Keratinocyte (primary cell): ENCODE results near the gene DLL3. TPM values are rescaled to one million over a fixed set of nuclear protein-coding genes. Genes with fewer than 3 reads are reported as not detected.
A peak's percentile ranks its signal among the peaks of the same experiment; 100 is the strongest.

Source experiments
- DNase-seq: peaks from one replicate; pipeline ENCODE4 v3.0.0-alpha.2; 2011; ENCODE audit warnings: low read depth, missing footprints, low spot score
- FAIRE-seq: peaks from 2 replicates; lab custom pipeline; 2011; peaks lifted over from hg19 to GRCh38; lab: Jason Lieb, UNC
- H2AFZ ChIP-seq: 2 replicates; pipeline ENCODE4 v1.6.0; 2012; ENCODE audit warnings: low read length, control low read depth, inconsistent platforms; ENCODE audit not compliant: control insufficient read depth
- H3K27ac ChIP-seq: 2 replicates; pipeline ENCODE4 v1.5.1; 2011; ENCODE audit warnings: low read length; ENCODE audit not compliant: control insufficient read depth, insufficient read depth
- H3K27me3 ChIP-seq: 3 replicates; pipeline ENCODE4 v1.6.0; 2011; ENCODE audit warnings: low read length; ENCODE audit not compliant: control insufficient read depth, insufficient read depth; ENCODE audit errors: extremely low read depth
- H3K36me3 ChIP-seq, 2 experiments: 2 replicates in 1 of 2; 3 replicates in 1 of 2; pipeline ENCODE4 v1.5.1; 2011; ENCODE audit warnings: low read length in 2 of 2, mild to moderate bottlenecking in 1 of 2; ENCODE audit not compliant: control insufficient read depth in 2 of 2, insufficient read depth in 2 of 2; ENCODE audit errors: extremely low read depth in 1 of 2
- H3K4me1 ChIP-seq: 3 replicates; pipeline ENCODE4 v1.5.1; 2011; ENCODE audit warnings: low read length; ENCODE audit not compliant: control insufficient read depth, insufficient read depth; ENCODE audit errors: extremely low read depth
- H3K4me2 ChIP-seq: 3 replicates; pipeline ENCODE4 v1.6.0; 2011; ENCODE audit warnings: low read depth, low read length; ENCODE audit not compliant: control insufficient read depth, insufficient read depth; ENCODE audit errors: extremely low read depth
- H3K4me3 ChIP-seq, 3 experiments: fragments of 200-600 bp in 1 of 3; sonication (generic) in 1 of 3; 2 replicates in 2 of 3; 3 replicates in 1 of 3; pipeline ENCODE4 v1.5.1; 2011 to 2016; ENCODE audit warnings: low read length in 3 of 3, mild to moderate bottlenecking in 3 of 3, control low read depth in 2 of 3, inconsistent platforms in 1 of 3, low read depth in 1 of 3, mixed read lengths in 1 of 3, mixed run types in 1 of 3, moderate library complexity in 1 of 3; ENCODE audit not compliant: control insufficient read depth in 2 of 3, insufficient read depth in 2 of 3; ENCODE audit errors: extremely low read depth in 1 of 3
- H3K79me2 ChIP-seq: 2 replicates; pipeline ENCODE4 v1.6.0; 2012; ENCODE audit warnings: low read length; ENCODE audit not compliant: control insufficient read depth, insufficient read depth
- H3K9ac ChIP-seq: 3 replicates; pipeline ENCODE4 v1.6.0; 2011; ENCODE audit warnings: low read length; ENCODE audit not compliant: control insufficient read depth, insufficient read depth; ENCODE audit errors: extremely low read depth
- H3K9me1 ChIP-seq: 3 replicates; pipeline ENCODE4 v1.6.0; 2011; ENCODE audit warnings: low read length; ENCODE audit not compliant: control insufficient read depth, insufficient read depth; ENCODE audit errors: extremely low read depth
- H3K9me3 ChIP-seq: 2 replicates; pipeline ENCODE4 v1.5.1; 2012; ENCODE audit warnings: low read depth, low read length; ENCODE audit not compliant: control insufficient read depth
- H4K20me1 ChIP-seq: 3 replicates; pipeline ENCODE4 v1.6.0; 2011; ENCODE audit warnings: low read length; ENCODE audit not compliant: control insufficient read depth, insufficient read depth; ENCODE audit errors: extremely low read depth
- EZH2 ChIP-seq: IDR thresholded peaks from one replicate; pipeline ENCODE4 v1.6.1; 2012; ENCODE audit warnings: inconsistent platforms, mild to moderate bottlenecking, low read length, moderate library complexity
- dilution Hi-C: fragments of 300-500 bp; cut with MboI; formaldehyde crosslinking; loops from one replicate; pipeline ENCODE4 v1.7.0; 2020; ENCODE audit warnings: low sequenced_read_pairs; ENCODE audit not compliant: extremely low pct_ligation_motif_present
- polyA plus RNA-seq, 5 experiments: library from polyadenylated mRNA; depleted of rRNA in 3 of 5; stranded (reverse) in 3 of 5; stranded (forward) in 1 of 5; unstranded in 1 of 5; fragments of >200 nt; gene quantifications; 1 replicate in 1 of 5; 2 replicates in 3 of 5; 3 replicates in 1 of 5; pipeline versions ENCODE4 v1.2.1 to v1.2.3, GENCODE V29; 2011 to 2012; ENCODE audit warnings: missing spikeins in 2 of 5, low read depth in 1 of 5, low replicate concordance in 1 of 5
- TF ChIP-seq, protein P1 (sequence below), 3 experiments: IDR thresholded peaks in 1 of 3; conservative IDR thresholded peaks in 1 of 3; optimal IDR thresholded peaks in 1 of 3; 2 replicates in 2 of 3; 3 replicates in 1 of 3; pipeline versions ENCODE3 to v1.5.1; 2011; ENCODE audit warnings: low read length in 3 of 3, mild to moderate bottlenecking in 3 of 3, moderate library complexity in 2 of 3, control low read depth in 1 of 3, inconsistent platforms in 1 of 3; ENCODE audit not compliant: insufficient read depth in 2 of 3; ENCODE audit errors: extremely low read depth in 1 of 3

The DLL3 gene
- polyA plus RNA-seq, 1 donor (not counting 4 experiments of a cell fraction or from before 2014, with no cell fraction given) = 0.89 TPM

DNA sequence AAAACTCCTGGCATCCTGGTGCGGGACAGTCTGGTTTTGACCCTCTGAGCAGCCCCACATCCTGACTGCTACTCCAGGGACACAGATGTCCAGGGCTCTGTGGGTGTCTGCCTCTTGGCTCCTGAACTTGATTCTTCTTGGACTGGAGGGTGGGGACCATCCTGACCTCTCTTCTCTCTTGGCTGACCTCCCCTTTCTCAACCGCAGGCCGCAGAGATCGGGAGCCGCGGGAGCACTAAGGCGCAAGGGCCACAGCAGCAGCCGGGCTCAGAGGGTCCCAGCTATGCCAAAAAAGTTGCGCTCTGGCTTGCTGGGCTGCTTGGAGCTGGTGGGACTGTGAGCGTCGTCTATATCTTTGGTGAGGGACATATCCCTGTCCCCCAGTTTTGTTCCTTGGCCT, 17.1 kb upstream of the DLL3 start:
- peak overlapping the region; percentile 99 for H3K9ac ChIP-seq
- no peak overlapping the region for H2AFZ ChIP-seq
- H3K4me2 ChIP-seq = peak overlapping the region; percentile 99
- DNase-seq = no peak
- dilution Hi-C loops = no loop called here
- H4K20me1 ChIP-seq = peaks cover 3% of the 10 kb centered on the region
- TF ChIP-seq, protein P1, sequence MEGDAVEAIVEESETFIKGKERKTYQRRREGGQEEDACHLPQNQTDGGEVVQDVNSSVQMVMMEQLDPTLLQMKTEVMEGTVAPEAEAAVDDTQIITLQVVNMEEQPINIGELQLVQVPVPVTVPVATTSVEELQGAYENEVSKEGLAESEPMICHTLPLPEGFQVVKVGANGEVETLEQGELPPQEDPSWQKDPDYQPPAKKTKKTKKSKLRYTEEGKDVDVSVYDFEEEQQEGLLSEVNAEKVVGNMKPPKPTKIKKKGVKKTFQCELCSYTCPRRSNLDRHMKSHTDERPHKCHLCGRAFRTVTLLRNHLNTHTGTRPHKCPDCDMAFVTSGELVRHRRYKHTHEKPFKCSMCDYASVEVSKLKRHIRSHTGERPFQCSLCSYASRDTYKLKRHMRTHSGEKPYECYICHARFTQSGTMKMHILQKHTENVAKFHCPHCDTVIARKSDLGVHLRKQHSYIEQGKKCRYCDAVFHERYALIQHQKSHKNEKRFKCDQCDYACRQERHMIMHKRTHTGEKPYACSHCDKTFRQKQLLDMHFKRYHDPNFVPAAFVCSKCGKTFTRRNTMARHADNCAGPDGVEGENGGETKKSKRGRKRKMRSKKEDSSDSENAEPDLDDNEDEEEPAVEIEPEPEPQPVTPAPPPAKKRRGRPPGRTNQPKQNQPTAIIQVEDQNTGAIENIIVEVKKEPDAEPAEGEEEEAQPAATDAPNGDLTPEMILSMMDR (optimal IDR thresholded peaks at IDR 0.05 in 1 of 3, IDR thresholded peaks at IDR 0.05 in 1 of 3, conservative IDR thresholded peaks at IDR 0.05 in 1 of 3; ENCODE audit: extremely low read depth in 1 of 3, insufficient read depth in 2 of 3, low read length in 3 of 3) = no peak
- TF ChIP-seq EZH2 = no peak
- no peaks in the 10 kb centered on the region for H3K9me3 ChIP-seq
- peak overlapping the region; percentile 81 to 89 (median 83) for H3K4me3 ChIP-seq
- peaks cover 20 to 31% of the 10 kb centered on the region in 2 experiments for H3K36me3 ChIP-seq
- no peak for FAIRE-seq
- no peaks in the 10 kb centered on the region for H3K27me3 ChIP-seq
- H3K4me1 ChIP-seq = peaks cover 16% of the 10 kb centered on the region
- peaks cover 32% of the 10 kb centered on the region for H3K79me2 ChIP-seq
- H3K9me1 ChIP-seq = no peaks in the 10 kb centered on the region
- H3K27ac ChIP-seq = peak overlapping the region; percentile 94

DNA sequence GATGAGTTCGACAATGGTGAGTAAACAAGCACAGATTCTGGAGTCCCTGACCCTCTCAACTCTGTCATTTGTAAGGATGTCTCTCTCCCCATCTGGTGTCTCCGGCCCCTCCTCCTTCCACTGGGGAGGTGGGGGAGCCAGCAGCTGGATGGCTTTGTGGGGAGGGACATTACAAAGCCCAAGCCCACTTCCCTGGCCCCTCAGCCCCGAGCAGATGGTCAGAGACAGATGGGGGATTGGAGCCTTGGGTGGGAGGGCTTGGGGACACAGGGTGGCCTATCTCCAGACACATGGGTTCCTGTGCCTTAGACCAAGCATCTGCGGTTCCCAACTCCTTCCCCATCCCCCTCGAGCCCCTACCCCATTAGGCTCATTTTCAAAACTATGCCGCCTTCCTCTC, 15.6 kb upstream of the DLL3 start:
- Histone ChIP-seq H3K27me3 (no peaks in the 10 kb centered on the region), H3K36me3 (peaks cover 24 to 35% of the 10 kb centered on the region in 2 experiments), H2AFZ (no peak overlapping the region), H3K4me3 (no peak overlapping the region), H4K20me1 (peaks cover 3% of the 10 kb centered on the region), H3K4me2 (no peak overlapping the region), H3K9me3 (no peaks in the 10 kb centered on the region), H3K79me2 (peaks cover 33% of the 10 kb centered on the region), H3K4me1 (peaks cover 16% of the 10 kb centered on the region), H3K9ac (no peak overlapping the region), H3K9me1 (no peaks in the 10 kb centered on the region), H3K27ac (no peak overlapping the region)
- FAIRE-seq = no peak
- TF ChIP-seq, protein P1 (optimal IDR thresholded peaks at IDR 0.05 in 1 of 3, IDR thresholded peaks at IDR 0.05 in 1 of 3, conservative IDR thresholded peaks at IDR 0.05 in 1 of 3; ENCODE audit: extremely low read depth in 1 of 3, insufficient read depth in 2 of 3, low read length in 3 of 3) = no peak
- no peak for TF ChIP-seq EZH2
- dilution Hi-C loops = no loop called here
- DNase-seq = no peak
